ENCODE data around the gene NANOS1.

DNA sequence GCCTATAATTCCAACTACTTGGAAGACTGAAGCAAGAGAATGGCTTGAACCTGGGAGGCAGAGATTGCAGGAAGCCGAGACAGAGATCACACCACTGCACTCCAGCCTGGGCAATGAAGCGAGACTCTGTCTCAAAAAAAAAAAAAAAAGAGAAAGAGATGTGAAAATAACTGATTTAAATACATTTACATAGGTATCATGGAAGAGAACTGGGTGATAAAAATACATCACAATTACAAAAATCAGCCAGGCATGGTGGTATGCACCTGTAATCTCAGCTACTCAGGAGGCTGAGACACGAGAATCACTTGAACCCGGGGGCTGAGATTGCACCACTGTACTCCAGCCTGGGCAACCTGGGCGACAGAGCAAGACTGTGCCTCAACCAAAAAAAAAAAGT, 19.8 kb downstream of the NANOS1 start:
- TF ChIP-seq, protein P1, sequence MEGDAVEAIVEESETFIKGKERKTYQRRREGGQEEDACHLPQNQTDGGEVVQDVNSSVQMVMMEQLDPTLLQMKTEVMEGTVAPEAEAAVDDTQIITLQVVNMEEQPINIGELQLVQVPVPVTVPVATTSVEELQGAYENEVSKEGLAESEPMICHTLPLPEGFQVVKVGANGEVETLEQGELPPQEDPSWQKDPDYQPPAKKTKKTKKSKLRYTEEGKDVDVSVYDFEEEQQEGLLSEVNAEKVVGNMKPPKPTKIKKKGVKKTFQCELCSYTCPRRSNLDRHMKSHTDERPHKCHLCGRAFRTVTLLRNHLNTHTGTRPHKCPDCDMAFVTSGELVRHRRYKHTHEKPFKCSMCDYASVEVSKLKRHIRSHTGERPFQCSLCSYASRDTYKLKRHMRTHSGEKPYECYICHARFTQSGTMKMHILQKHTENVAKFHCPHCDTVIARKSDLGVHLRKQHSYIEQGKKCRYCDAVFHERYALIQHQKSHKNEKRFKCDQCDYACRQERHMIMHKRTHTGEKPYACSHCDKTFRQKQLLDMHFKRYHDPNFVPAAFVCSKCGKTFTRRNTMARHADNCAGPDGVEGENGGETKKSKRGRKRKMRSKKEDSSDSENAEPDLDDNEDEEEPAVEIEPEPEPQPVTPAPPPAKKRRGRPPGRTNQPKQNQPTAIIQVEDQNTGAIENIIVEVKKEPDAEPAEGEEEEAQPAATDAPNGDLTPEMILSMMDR (conservative IDR thresholded peaks at IDR 0.05 in 1 of 2, IDR thresholded peaks at IDR 0.05 in 1 of 2; ENCODE audit: low read depth in 1 of 2, low read length in 2 of 2): no peak
- TF ChIP-seq EZH2 (IDR thresholded peaks at IDR 0.05; ENCODE audit: low read length, missing control alignments): no peak
